ENCODE results near the gene SLMAP.

Gene SLMAP

GRCh38 chr3:57785446-57785845, 29.3 kb downstream of the SLMAP start:
- no peak for TF ChIP-seq CTCF (IDR thresholded peaks at IDR 0.05)

GRCh38 chr3:57787867-57788623, 31.9 kb downstream of the SLMAP start:
- TF ChIP-seq CTCF (IDR thresholded peaks at IDR 0.05) = no peak

- no peak for TF ChIP-seq CTCF (IDR thresholded peaks at IDR 0.05)
Observed at GRCh38 chr3:57788624-57789018, 32.5 kb downstream of the SLMAP start.

- no peak for TF ChIP-seq CTCF (IDR thresholded peaks at IDR 0.05)
Observed at GRCh38 chr3:57791245-57791644, 35.1 kb downstream of the SLMAP start.

GRCh38 chr3:57792198-57792597, 36.1 kb downstream of the SLMAP start:
- TF ChIP-seq CTCF (IDR thresholded peaks at IDR 0.05) = no peak

GRCh38 chr3:57793737-57794187, 37.7 kb downstream of the SLMAP start:
- TF ChIP-seq CTCF (IDR thresholded peaks at IDR 0.05) = no peak

GRCh38 chr3:57794501-57794900, 38.4 kb downstream of the SLMAP start:
- no peak for TF ChIP-seq CTCF (IDR thresholded peaks at IDR 0.05)

- no peak for TF ChIP-seq CTCF (IDR thresholded peaks at IDR 0.05)
Observed at GRCh38 chr3:57794951-57795350, 38.8 kb downstream of the SLMAP start.

Data from LNCAP (cell line).